Effector memory CD8-positive, alpha-beta T cell (primary cell): Measurements from ENCODE around the gene CFAP251.
"Not testable (repeated sequence)": the region's sequence is repeated elsewhere in the genome, so short reads cannot be mapped to it uniquely, and the experiment has no call there.

Experiments used
- ATAC-seq: fragments of 150-1000 bp; cut with Tn5 transposase; replicated peaks from 2 replicates; pipeline ENCODE4 v1.10.0; 2021; ENCODE audit warnings: mild to moderate bottlenecking, moderate library complexity
- DNase-seq, 3 experiments: peaks; one replicate each; pipeline ENCODE4 v3.0.0; 2021
- H3K27ac Mint-ChIP-seq, 2 donors: one replicate each; pipeline ENCODE4 v1.8.0; 2022; ENCODE audit warnings: mild to moderate bottlenecking in 2 of 2, mixed read lengths in 2 of 2, moderate library complexity in 2 of 2
- H3K27me3 Mint-ChIP-seq, 2 donors: one replicate each; pipeline ENCODE4 v1.8.0; 2022; ENCODE audit warnings: mixed read lengths in 2 of 2
- H3K36me3 Mint-ChIP-seq: one replicate; pipeline ENCODE4 v1.8.0; 2022; ENCODE audit warnings: mild to moderate bottlenecking, moderate library complexity, mixed read lengths; ENCODE audit not compliant: insufficient read depth
- H3K4me1 Mint-ChIP-seq, 2 donors: one replicate each; pipeline ENCODE4 v1.8.0; 2022; ENCODE audit warnings: low read depth in 2 of 2, mixed read lengths in 2 of 2
- H3K4me3 Mint-ChIP-seq, 2 donors: one replicate each; pipeline ENCODE4 v1.8.0; 2022; ENCODE audit warnings: mild to moderate bottlenecking in 2 of 2, mixed read lengths in 2 of 2, moderate library complexity in 2 of 2
- H3K9me3 Mint-ChIP-seq, 2 donors: one replicate each; pipeline ENCODE4 v1.8.0; 2022; ENCODE audit warnings: mixed read lengths in 2 of 2

The CFAP251 gene

DNA sequence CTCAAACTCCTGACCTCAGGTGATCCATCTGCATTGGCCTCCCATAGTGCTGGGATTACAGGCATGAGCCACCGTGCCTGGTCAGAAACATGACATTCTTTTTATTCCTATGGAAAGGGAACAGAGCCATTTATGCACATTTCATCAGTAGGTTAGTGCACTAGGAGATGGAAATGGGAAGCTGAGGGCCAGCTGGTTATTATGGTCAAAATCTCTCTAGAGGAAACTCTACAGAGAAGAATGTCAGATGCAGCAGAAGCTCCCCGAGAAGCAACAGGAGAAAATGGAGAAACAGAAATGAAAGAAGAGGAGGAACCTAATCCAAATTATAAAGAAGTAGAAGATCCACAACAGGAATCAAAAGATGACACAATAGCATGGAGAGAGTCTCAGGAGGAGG lies 2.7 kb downstream of the CFAP251 start:
- Mint-ChIP-seq H3K36me3 (peaks cover 13% of the 10 kb centered on the region), H3K9me3 (no peaks in the 10 kb centered on the region), H3K27ac (peak overlapping the region; percentile 33), H3K4me3 (no peak overlapping the region), H3K27me3 (no peaks in the 10 kb centered on the region), H3K4me1 (peaks cover 7 to 9% of the 10 kb centered on the region in 2 donors)
- no peak for DNase-seq
- ATAC-seq: no peak

DNA sequence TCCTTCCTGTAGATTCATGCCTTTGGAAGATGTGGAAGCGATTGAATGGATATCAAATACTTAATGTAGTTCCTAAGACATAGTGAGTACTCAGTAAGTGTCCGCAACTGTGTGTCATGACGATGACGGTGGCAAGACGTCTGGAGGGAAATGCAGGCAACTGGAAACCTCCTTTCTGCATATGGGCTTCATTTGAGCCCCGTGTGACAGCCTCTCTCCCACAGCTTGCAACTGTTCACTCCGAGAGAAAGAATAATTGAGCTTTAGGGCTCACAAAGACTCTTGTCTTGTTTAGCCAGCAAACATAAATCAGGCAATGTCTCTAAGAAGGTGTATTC lies 6.9 kb downstream of the CFAP251 start:
- H3K27ac Mint-ChIP-seq: no peak overlapping the region
- peaks cover 0 to 8% of the 10 kb centered on the region in 2 donors for H3K27me3 Mint-ChIP-seq
- DNase-seq (no peak), ATAC-seq (no peak)
- H3K36me3 Mint-ChIP-seq: no peaks in the 10 kb centered on the region
- H3K4me1 Mint-ChIP-seq: no peaks in the 10 kb centered on the region
- H3K9me3 Mint-ChIP-seq: no peaks in the 10 kb centered on the region
- no peak overlapping the region for H3K4me3 Mint-ChIP-seq

DNA sequence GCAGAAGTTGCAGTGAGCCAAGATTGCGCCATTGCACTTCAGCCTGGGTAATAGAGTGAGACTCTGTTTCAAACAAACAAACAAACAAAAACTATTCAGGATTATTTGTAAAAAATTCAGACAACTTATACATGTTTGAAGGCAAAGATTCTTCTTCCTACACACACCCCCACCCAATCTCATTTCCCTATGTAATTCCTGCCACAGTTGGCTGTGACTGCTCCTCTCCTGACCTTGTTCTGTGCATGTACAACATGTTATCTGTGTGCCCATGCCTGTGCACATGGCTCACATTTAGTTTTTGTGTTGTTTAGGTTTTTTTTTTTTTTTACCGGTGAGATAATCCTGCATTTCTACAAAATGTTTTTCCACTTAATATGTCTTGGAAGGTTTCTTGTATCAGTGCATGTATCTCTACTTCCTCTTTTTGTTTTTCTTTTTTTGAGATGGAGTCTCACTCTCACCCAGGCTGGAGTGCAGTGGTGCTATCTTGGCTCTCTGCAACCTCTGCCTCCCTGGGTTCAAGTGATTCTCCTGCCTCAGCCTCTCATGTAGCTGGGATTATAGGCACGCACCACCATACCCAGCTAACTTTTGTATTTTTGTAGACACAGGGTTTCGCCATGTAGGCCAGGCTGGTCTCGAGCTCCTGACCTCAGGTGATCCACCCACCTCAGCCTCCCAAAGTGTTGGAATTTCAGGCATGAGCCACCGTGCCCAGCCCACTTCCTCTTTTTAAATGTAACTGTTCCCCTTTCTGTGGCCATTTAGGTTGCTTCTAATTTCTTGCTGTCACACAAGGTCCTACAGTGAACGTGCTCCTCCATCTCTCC lies 8.7 kb downstream of the CFAP251 start:
- Mint-ChIP-seq H3K27me3 (peaks cover 0 to 8% of the 10 kb centered on the region in 2 donors), H3K27ac (peak overlapping the region in 1 of 2 donors; percentile 42), H3K36me3 (no peaks in the 10 kb centered on the region), H3K4me3 (no peak overlapping the region), H3K4me1 (no peaks in the 10 kb centered on the region), H3K9me3 (no peaks in the 10 kb centered on the region)
- ATAC-seq (no peak), DNase-seq (no peak)

DNA sequence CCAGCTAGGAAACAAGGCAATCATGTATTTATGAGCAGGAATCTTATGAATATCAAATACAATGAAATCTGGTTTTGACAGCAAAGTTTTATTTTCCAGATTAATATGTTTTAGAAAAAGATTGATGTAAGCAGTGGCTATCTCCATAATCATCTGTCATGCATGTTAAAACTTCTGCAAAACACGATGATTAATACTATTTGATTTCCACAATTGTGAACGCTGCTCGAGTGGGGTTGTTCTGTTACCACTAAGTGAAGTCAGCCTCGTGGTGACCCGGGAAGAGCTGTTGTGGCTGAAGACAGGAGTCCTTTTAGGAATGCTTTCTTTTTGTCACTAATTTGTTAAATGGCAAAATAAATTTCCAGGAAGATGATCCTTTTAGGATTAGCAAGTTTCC lies 9.4 kb downstream of the CFAP251 start:
- H3K9me3 Mint-ChIP-seq: no peaks in the 10 kb centered on the region
- H3K27ac Mint-ChIP-seq: peak overlapping the region in 1 of 2 donors; percentile 42
- ATAC-seq: no peak
- H3K27me3 Mint-ChIP-seq: peaks cover 0 to 8% of the 10 kb centered on the region in 2 donors
- no peak overlapping the region for H3K4me3 Mint-ChIP-seq
- H3K4me1 Mint-ChIP-seq: no peaks in the 10 kb centered on the region
- no peaks in the 10 kb centered on the region for H3K36me3 Mint-ChIP-seq
- no peak for DNase-seq

DNA sequence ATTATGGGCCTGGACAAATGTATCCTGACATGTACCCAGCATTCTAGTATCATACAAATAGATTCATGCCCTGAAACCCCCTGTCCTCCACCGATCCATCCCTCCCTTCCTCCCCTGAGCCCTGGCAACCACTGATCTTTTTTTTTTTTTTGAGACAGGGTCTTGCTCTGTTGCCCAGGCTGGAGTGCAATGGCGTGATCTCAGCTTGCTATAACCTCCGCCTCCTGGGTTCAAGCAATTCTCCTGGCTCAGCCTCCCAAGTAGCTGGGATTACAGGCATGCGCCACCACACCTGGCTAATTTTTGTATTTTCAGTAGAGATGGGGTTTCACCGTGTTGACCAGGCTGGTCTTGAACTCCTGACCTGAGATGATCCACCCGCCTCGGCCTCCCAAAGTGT lies 11.2 kb downstream of the CFAP251 start:
- not testable (repeated sequence) for H3K36me3 Mint-ChIP-seq, ATAC-seq, H3K27me3 Mint-ChIP-seq, H3K4me1 Mint-ChIP-seq, H3K4me3 Mint-ChIP-seq, H3K9me3 Mint-ChIP-seq, H3K27ac Mint-ChIP-seq, DNase-seq

DNA sequence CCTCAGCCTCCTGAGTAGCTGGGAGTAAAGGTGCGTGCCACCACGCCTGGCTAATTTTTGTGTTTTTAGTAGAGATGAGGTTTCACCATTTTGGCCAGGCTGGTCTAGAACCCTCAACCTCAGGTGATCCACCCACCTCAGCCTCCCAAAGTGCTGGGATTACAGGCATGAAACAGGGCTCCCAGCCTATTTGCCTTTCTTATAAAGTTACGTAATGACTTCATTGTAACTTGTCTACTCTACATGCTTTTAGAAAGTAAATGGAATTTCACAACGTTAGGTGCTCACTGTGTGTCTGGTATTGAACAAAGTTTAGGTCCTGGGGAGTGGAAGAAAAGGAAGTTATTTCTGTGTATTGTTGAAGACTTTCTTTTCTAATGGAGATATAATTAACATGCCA lies 12.5 kb downstream of the CFAP251 start:
- Mint-ChIP-seq H3K4me3 (no peak overlapping the region), H3K27ac (no peak overlapping the region), H3K36me3 (no peaks in the 10 kb centered on the region), H3K9me3 (no peaks in the 10 kb centered on the region), H3K4me1 (no peaks in the 10 kb centered on the region), H3K27me3 (peaks cover 0 to 8% of the 10 kb centered on the region in 2 donors)
- DNase-seq (no peak), ATAC-seq (no peak)

DNA sequence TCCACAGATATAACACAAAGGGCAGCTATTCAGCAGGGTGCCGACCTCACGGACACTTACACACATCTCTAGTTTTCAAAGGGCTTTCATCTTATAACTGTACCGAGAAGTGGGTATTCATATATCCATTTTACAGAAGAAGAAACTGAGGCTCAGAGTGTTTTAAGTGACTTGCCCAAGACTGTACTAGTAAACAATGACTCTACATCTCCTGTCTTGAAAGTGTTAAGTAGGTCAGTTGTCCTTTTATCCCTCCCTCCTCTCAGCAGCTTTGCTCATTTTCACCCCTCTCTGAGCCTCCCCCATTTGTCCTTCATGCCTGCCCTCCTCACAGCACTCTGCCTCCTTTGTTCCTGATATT lies 13.8 kb downstream of the CFAP251 start:
- Mint-ChIP-seq H3K27ac (no peak overlapping the region), H3K27me3 (peaks cover 0 to 8% of the 10 kb centered on the region in 2 donors), H3K4me3 (no peak overlapping the region), H3K9me3 (no peaks in the 10 kb centered on the region), H3K4me1 (peaks cover 0 to 1% of the 10 kb centered on the region in 2 donors), H3K36me3 (no peaks in the 10 kb centered on the region)
- ATAC-seq (no peak), DNase-seq (no peak)

DNA sequence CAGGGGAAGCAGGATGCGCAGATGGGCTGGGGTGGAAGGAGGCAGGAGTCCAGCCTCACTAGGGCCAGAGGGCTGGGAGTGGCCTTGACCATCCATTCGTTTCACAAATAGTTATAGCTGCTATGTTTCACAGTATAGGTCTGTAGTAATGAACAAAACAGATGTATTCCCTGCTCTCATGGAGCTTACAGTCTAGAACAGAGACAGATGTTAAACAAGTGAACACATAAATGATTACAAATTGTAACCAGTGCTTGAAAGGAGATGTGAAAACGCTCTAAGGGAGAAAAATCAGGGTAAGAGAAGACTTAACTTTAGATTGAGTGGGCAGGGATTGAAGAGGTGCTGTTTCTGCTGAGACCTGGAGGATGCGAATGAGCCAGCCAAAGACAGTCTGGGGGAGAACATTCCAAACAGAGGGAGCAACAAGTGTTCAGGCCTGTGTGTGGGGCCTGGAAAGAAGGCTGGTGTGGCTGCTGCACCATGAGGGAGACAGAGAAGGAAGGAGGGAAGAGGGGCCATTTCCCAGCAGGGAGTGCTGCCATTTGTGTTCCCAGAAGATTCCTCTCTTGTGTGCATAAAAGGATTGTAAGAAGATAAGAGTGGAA lies 14.6 kb downstream of the CFAP251 start:
- H3K27me3 Mint-ChIP-seq: peaks cover 0 to 8% of the 10 kb centered on the region in 2 donors
- no peak overlapping the region for H3K4me3 Mint-ChIP-seq
- H3K27ac Mint-ChIP-seq: no peak overlapping the region
- H3K4me1 Mint-ChIP-seq: peaks cover 0 to 4% of the 10 kb centered on the region in 2 donors
- H3K36me3 Mint-ChIP-seq: no peaks in the 10 kb centered on the region
- H3K9me3 Mint-ChIP-seq: no peaks in the 10 kb centered on the region
- ATAC-seq: no peak
- no peak for DNase-seq

DNA sequence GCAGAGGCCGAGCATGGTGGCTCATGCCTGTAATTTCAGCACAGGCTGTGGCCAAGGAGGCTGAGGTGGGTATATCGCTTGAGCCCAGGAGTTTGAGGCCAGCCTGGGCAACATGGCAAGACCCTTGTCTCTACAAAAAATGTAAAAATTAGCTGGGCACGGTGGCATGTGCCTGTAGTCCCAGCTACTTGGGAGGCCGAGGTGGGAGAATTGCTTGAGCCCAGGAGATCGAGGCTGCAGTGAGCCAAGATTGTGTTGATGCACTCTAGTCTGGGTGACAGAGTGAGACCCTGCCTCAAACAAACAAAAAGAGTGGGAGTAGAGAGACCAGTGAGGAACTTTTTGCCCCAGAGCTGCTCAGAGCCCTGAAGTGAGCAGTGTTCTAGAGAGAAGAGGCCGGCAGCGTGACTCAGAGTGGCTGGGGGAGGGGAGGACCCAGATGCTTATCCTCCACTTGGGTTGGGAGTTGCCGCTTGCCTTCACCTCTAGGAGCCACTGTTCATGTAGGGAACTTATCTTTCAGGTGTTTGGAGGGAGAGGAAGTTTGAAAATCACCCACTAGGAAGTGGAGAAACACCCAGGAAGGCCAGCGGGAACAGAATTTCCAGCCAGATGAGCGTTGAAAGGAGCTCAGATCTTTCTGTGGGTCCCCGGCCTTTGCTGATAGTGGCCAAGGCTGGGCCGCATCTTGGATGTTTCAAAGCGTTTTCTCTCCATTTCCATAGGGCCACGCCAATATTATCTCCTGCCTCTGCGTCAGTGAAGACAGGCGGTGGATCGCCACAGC lies 15.3 kb downstream of the CFAP251 start:
- H3K27ac Mint-ChIP-seq: no peak overlapping the region
- no peaks in the 10 kb centered on the region for H3K36me3 Mint-ChIP-seq
- H3K9me3 Mint-ChIP-seq: no peaks in the 10 kb centered on the region
- ATAC-seq (no peak), DNase-seq (no peak)
- no peak overlapping the region for H3K4me3 Mint-ChIP-seq
- peaks cover 0 to 4% of the 10 kb centered on the region in 2 donors for H3K4me1 Mint-ChIP-seq
- H3K27me3 Mint-ChIP-seq: peaks cover 0 to 8% of the 10 kb centered on the region in 2 donors

DNA sequence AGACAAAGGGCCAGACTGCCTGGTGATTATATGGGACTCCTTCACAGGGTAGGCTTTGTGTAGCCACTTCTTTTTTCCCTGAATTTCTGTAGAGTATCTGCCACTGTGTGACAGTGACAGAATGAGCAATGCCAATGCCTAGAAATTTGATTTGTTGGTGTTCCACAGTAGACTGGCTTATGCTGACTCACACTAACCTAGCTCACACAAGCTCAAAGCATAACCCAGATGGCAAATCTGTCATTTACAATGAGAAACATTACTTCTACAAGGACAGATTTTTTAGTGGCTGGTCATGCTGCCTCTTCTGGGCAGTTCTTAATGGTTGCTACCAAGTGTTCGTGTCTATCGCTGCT lies 15.9 kb downstream of the CFAP251 start:
- DNase-seq (no peak), ATAC-seq (no peak)
- peaks cover 0 to 4% of the 10 kb centered on the region in 2 donors for H3K27me3 Mint-ChIP-seq
- no peak overlapping the region for H3K27ac Mint-ChIP-seq
- H3K36me3 Mint-ChIP-seq: no peaks in the 10 kb centered on the region
- peaks cover 0 to 4% of the 10 kb centered on the region in 2 donors for H3K4me1 Mint-ChIP-seq
- no peaks in the 10 kb centered on the region for H3K9me3 Mint-ChIP-seq
- no peak overlapping the region for H3K4me3 Mint-ChIP-seq

DNA sequence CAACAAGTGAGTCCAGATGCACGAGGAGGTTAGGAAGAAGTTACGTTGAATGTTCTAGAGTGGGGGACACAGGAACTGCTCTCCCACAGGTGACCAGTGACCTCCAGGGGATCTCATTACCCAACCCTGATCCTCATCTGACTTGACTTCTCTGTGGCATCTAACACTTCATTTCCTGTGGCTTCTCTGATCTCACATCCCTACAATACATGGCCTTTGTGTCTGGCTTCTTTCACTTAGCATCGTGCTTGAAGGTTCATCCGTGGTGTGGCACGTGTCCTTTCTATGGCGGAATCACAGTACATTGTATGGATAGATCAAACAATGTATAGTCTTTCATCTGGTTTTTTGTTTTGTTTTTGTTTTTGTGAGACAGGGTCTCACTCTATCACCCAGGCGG lies 19.3 kb downstream of the CFAP251 start:
- H3K9me3 Mint-ChIP-seq: no peaks in the 10 kb centered on the region
- H3K36me3 Mint-ChIP-seq: no peaks in the 10 kb centered on the region
- H3K4me1 Mint-ChIP-seq: peaks cover 0 to 4% of the 10 kb centered on the region in 2 donors
- DNase-seq: no peak
- H3K4me3 Mint-ChIP-seq: no peak overlapping the region
- H3K27me3 Mint-ChIP-seq: no peaks in the 10 kb centered on the region
- peak overlapping the region in 1 of 2 donors; percentile 6 for H3K27ac Mint-ChIP-seq
- no peak for ATAC-seq

DNA sequence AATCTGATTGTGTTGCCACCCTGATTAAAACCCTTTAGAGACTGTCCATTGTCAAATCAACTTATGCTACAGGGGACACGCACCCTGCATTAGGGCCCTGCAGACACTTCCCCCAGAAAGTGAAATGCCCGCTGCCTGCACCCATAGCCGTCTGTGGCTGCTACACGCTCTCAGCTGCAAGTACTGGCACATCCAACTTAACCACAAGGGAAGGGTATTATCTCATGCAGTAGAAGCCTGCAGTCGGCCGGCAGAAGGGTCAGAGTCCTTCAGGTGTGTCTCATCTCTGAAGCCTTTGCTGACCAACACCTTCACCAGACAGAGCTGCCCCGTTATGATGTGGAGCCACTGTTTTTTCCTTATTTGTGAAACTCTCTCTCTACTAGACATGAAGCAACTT lies 20.8 kb downstream of the CFAP251 start:
- peaks cover 0 to 4% of the 10 kb centered on the region in 2 donors for H3K4me1 Mint-ChIP-seq
- DNase-seq (no peak), ATAC-seq (no peak)
- H3K36me3 Mint-ChIP-seq: no peaks in the 10 kb centered on the region
- H3K9me3 Mint-ChIP-seq: no peaks in the 10 kb centered on the region
- no peak overlapping the region for H3K27ac Mint-ChIP-seq
- no peaks in the 10 kb centered on the region for H3K27me3 Mint-ChIP-seq
- no peak overlapping the region for H3K4me3 Mint-ChIP-seq

DNA sequence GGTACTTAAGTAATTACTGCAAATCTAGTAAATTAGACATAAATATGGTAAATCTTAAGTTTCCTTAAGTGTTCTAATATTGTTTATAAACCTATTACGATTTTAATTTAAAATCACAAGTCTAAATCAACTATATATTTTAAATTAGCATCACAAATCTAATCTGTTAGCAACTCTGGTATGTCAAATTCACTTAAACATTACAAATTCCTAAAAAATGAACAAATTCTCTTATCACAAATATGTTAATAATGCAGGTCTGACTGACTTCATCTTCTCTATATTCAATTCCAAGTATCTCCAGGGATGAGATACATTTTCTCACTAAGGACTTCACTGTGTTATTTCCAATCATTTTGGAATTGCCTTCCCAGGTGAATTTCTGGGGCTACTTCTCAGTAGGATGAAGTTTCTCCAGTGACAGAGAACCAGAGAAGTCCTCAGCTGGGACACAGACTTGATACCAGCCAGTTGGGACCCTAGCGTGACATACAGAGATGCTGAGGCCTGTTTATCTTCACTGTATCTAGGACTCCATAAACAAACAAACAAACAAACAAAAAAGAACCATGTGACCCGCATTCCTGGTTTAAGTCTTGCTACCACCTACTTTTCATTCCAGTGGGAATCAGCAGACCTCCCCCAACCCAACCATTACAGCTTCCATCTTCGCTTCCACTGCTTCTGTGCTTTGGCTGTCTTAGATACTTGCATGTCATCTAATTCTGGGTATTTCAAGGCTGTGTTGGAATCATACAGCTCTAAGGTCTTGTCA lies 21.8 kb downstream of the CFAP251 start:
- H3K36me3 Mint-ChIP-seq: no peaks in the 10 kb centered on the region
- no peak for DNase-seq
- no peaks in the 10 kb centered on the region for H3K9me3 Mint-ChIP-seq
- H3K4me1 Mint-ChIP-seq: peaks cover 0 to 4% of the 10 kb centered on the region in 2 donors
- H3K27me3 Mint-ChIP-seq: no peaks in the 10 kb centered on the region
- no peak overlapping the region for H3K4me3 Mint-ChIP-seq
- ATAC-seq: no peak
- no peak overlapping the region for H3K27ac Mint-ChIP-seq
